HCT116 (cell line): ENCODE results near the gene NXPE3. TPM values are rescaled to one million over a fixed set of nuclear protein-coding genes. Genes with fewer than 3 reads are reported as not detected.

Experiments
- ATAC-seq: fragments of 200-7000 bp; cut with Tn5 transposase; 2 replicates; pipeline ENCODE4 v1.9.1; 2020; ENCODE audit warnings: mild to moderate bottlenecking, moderate library complexity
- BruUV-seq: library from RNA; stranded (reverse); fragments of 400-500 nt; replicated peaks from 2 replicates; lab custom pipeline; 2021; lab: Mats Ljungman, UMichigan
- CTCF ChIA-PET: fragments of 300-600 bp; sonication (Branson Sonifier 250); formaldehyde crosslinking; loops from one replicate; lab custom pipeline; 2021; ENCODE audit warnings: antibody characterized with exemption; lab: Charles Lee
- POLR2A ChIA-PET: fragments of 300-600, 350-600 bp; sonication (Branson Sonifier 250); formaldehyde crosslinking; loops from one replicate; lab custom pipeline; 2021; ENCODE audit warnings: antibody characterized with exemption; lab: Charles Lee
- RAD21 ChIA-PET, 2 experiments: fragments of 300-600 bp; sonication (Branson Sonifier 250); formaldehyde crosslinking; loops; one replicate each; lab custom pipeline; 2023; ENCODE audit warnings: low total read pairs in 2 of 2; ENCODE audit not compliant: uncharacterized antibody in 2 of 2, unreplicated experiment in 2 of 2, low non-redundant PET in 1 of 2; lab: Charles Lee
- DNase-seq: peaks from one replicate; pipeline ENCODE4 v3.0.0-alpha.2; 2010; ENCODE audit warnings: low read depth, low spot score
- H2AFZ ChIP-seq: fragments of 200-600 bp; shearing (Covaris generic), sonication (generic); 2 replicates; pipeline ENCODE4 v1.6.1; 2017; ENCODE audit warnings: low read depth, mixed run types, mixed read lengths, antibody characterized with exemption, low read length; ENCODE audit not compliant: poor library complexity, severe bottlenecking
- H3K27ac ChIP-seq: 2 replicates; pipeline ENCODE4 v1.5.1; 2012; ENCODE audit warnings: low read depth, low read length
- H3K27me3 ChIP-seq: fragments of 200-600 bp; sonication (generic); 2 replicates; pipeline ENCODE4 v1.6.1; 2016; ENCODE audit warnings: mixed run types, low read length, mixed read lengths; ENCODE audit not compliant: insufficient read depth
- H3K36me3 ChIP-seq, 2 experiments: fragments of 200-500 bp in 1 of 2; fragments of 200-600 bp in 1 of 2; sonication (Bioruptor generic) in 1 of 2; sonication (generic) in 1 of 2; 2 replicates each; pipeline versions ENCODE4 v1.5.1 to v1.6.1; 2014 to 2016; ENCODE audit warnings: low read length in 2 of 2, inconsistent platforms in 1 of 2, mixed read lengths in 1 of 2, mixed run types in 1 of 2; ENCODE audit not compliant: insufficient read depth in 2 of 2, control insufficient read depth in 1 of 2
- H3K4me1 ChIP-seq, 2 experiments: fragments of 200-600 bp in 1 of 2; sonication (generic) in 1 of 2; 2 replicates each; pipeline versions ENCODE4 v1.5.1 to v1.6.1; 2012 to 2017; ENCODE audit warnings: low read length in 2 of 2, inconsistent platforms in 1 of 2, mild to moderate bottlenecking in 1 of 2, mixed read lengths in 1 of 2, mixed run types in 1 of 2, moderate library complexity in 1 of 2; ENCODE audit not compliant: insufficient read depth in 2 of 2, control insufficient read depth in 1 of 2
- H3K4me2 ChIP-seq: fragments of 200-600 bp; sonication (generic); 2 replicates; pipeline ENCODE4 v1.6.1; 2017; ENCODE audit warnings: mixed run types, low read length, mixed read lengths
- H3K4me3 ChIP-seq, 2 experiments: fragments of 200-600 bp in 1 of 2; sonication (generic) in 1 of 2; replicated peaks in 1 of 2; 2 replicates each; pipeline ENCODE4 v1.5.1; 2011 to 2016; ENCODE audit warnings: low read length in 2 of 2, control low read depth in 1 of 2, low read depth in 1 of 2, mild to moderate bottlenecking in 1 of 2, mixed read lengths in 1 of 2, mixed run types in 1 of 2
- H3K79me2 ChIP-seq: fragments of 200-600 bp; sonication (generic); 2 replicates; pipeline ENCODE4 v1.6.1; 2017; ENCODE audit warnings: mild to moderate bottlenecking, mixed run types, low read length, moderate library complexity, mixed read lengths; ENCODE audit not compliant: insufficient read depth
- H3K9ac ChIP-seq: fragments of 200-600 bp; sonication (generic); 2 replicates; pipeline ENCODE4 v1.6.1; 2016; ENCODE audit warnings: low read length, mixed read lengths
- H3K9me2 ChIP-seq: fragments of 200-600 bp; sonication (generic), shearing (Covaris generic); 2 replicates; pipeline ENCODE4 v1.6.1; 2017; ENCODE audit warnings: mixed run types, mild to moderate bottlenecking, moderate library complexity; ENCODE audit not compliant: insufficient read depth
- H3K9me3 ChIP-seq, 2 experiments: fragments of 200-500 bp in 1 of 2; fragments of 200-600 bp in 1 of 2; sonication (Bioruptor generic) in 1 of 2; sonication (generic) in 1 of 2; 2 replicates each; pipeline ENCODE4 v1.6.1; 2014 to 2017; ENCODE audit warnings: low read length in 2 of 2, mixed read lengths in 2 of 2, inconsistent platforms in 1 of 2, low read depth in 1 of 2, mild to moderate bottlenecking in 1 of 2, mixed run types in 1 of 2, moderate library complexity in 1 of 2; ENCODE audit not compliant: control insufficient read depth in 1 of 2, insufficient read depth in 1 of 2
- H4K20me1 ChIP-seq: fragments of 200-600 bp; sonication (generic), shearing (Covaris generic); 2 replicates; pipeline ENCODE4 v1.6.1; 2017; ENCODE audit warnings: mixed run types, mild to moderate bottlenecking, moderate library complexity; ENCODE audit not compliant: insufficient read depth
- ATF3 ChIP-seq: IDR thresholded peaks from 2 replicates; pipeline ENCODE4 v1.6.1; 2012
- CBX3 ChIP-seq: IDR thresholded peaks from 2 replicates; pipeline ENCODE4 v1.6.1; 2012; ENCODE audit warnings: low read depth
- CEBPB ChIP-seq: IDR thresholded peaks from 2 replicates; pipeline ENCODE4 v1.6.1; 2012; ENCODE audit warnings: low read depth
- CTCF ChIP-seq, 3 experiments: fragments of 200-600 bp in 1 of 3; sonication (generic) in 1 of 3; IDR thresholded peaks in 2 of 3; conservative IDR thresholded peaks in 1 of 3; 2 replicates each; pipeline ENCODE4 v1.5.1; 2012 to 2017; ENCODE audit warnings: low read depth in 2 of 3, low read length in 2 of 3, antibody characterized with exemption in 1 of 3, borderline replicate concordance in 1 of 3, control low read depth in 1 of 3, mild to moderate bottlenecking in 1 of 3, mixed read lengths in 1 of 3, mixed run types in 1 of 3, moderate library complexity in 1 of 3; ENCODE audit not compliant: insufficient read depth in 1 of 3
- ELF1 ChIP-seq: IDR thresholded peaks from 2 replicates; pipeline ENCODE4 v1.6.1; 2012; ENCODE audit warnings: low read depth, borderline replicate concordance
- EZH2 ChIP-seq: fragments of 200-600 bp; sonication (generic); IDR thresholded peaks from 2 replicates; pipeline ENCODE4 v1.6.1; 2017; ENCODE audit warnings: antibody characterized with exemption, mixed run types
- EZH2phosphoT487 ChIP-seq: fragments of 200-600 bp; IDR thresholded peaks from 2 replicates; pipeline ENCODE4 v1.6.1; 2018; ENCODE audit warnings: antibody characterized with exemption, borderline replicate concordance
- FOSL1 ChIP-seq: IDR thresholded peaks from 2 replicates; pipeline ENCODE4 v1.6.1; 2012; ENCODE audit warnings: low read depth
- JUND ChIP-seq: IDR thresholded peaks from 2 replicates; pipeline ENCODE4 v1.6.1; 2012
- POLR2AphosphoS5 ChIP-seq: IDR thresholded peaks from 2 replicates; pipeline ENCODE4 v1.6.1; 2011; ENCODE audit warnings: mild to moderate bottlenecking, low read depth, low read length, moderate library complexity
- RAD21 ChIP-seq: IDR thresholded peaks from 2 replicates; pipeline ENCODE4 v1.6.1; 2012; ENCODE audit warnings: low read depth, mild to moderate bottlenecking
- REST ChIP-seq: IDR thresholded peaks from 2 replicates; pipeline ENCODE4 v1.6.1; 2012; ENCODE audit warnings: low read depth
- SIN3A ChIP-seq: IDR thresholded peaks from 2 replicates; pipeline ENCODE4 v1.6.1; 2012; ENCODE audit warnings: low read depth
- SRF ChIP-seq: IDR thresholded peaks from 2 replicates; pipeline ENCODE4 v1.6.1; 2012; ENCODE audit warnings: low read depth
- TCF7L2 ChIP-seq: IDR thresholded peaks from 2 replicates; pipeline ENCODE4 v1.7.0; 2011; ENCODE audit warnings: borderline replicate concordance, inconsistent platforms; ENCODE audit not compliant: insufficient read depth, insufficient read length; ENCODE audit errors: extremely low read depth
- YY1 ChIP-seq: IDR thresholded peaks from 2 replicates; pipeline ENCODE4 v1.6.1; 2011; ENCODE audit warnings: low read length, low read depth, moderate library complexity, mild to moderate bottlenecking; ENCODE audit not compliant: insufficient replicate concordance; ENCODE audit errors: extremely low read depth
- ZBTB33 ChIP-seq: IDR thresholded peaks from 2 replicates; pipeline ENCODE4 v1.6.1; 2011; ENCODE audit warnings: mild to moderate bottlenecking, low read length, moderate library complexity; ENCODE audit not compliant: insufficient replicate concordance; ENCODE audit errors: extremely low read depth
- ZFX ChIP-seq: fragments of 450-650 bp; IDR thresholded peaks from 2 replicates; pipeline ENCODE4 v1.6.1; 2017
- intact Hi-C: fragments of 100-400 bp; cut with micrococcal nuclease; formaldehyde crosslinking; loops from 2 replicates; pipeline ENCODE4 v1.10.0; 2022
- total RNA-seq: library from RNA; stranded (reverse); gene quantifications from one replicate; pipeline ENCODE4 v1.2.1, GENCODE V29; 2021; ENCODE audit not compliant: unreplicated experiment

NXPE3 gene
- total RNA-seq, 1 experiment from 2014 or later = 4.3 TPM

GRCh38 chr3:101876142-101876541 is 97.1 kb downstream of the NXPE3 start:
- no TSS peak for BruUV-seq
- Histone ChIP-seq H3K9me2 (no peaks in the 10 kb centered on the region), H3K4me3 (no peak overlapping the region), H3K4me1 (no peaks in the 10 kb centered on the region), H3K27ac (no peak overlapping the region), H3K79me2 (no peaks in the 10 kb centered on the region), H3K9me3 (no peaks in the 10 kb centered on the region), H3K27me3 (no peaks in the 10 kb centered on the region), H4K20me1 (no peaks in the 10 kb centered on the region), H3K9ac (no peak overlapping the region), H3K4me2 (no peak overlapping the region), H2AFZ (no peak overlapping the region), H3K36me3 (no peaks in the 10 kb centered on the region)
- no peak for TF ChIP-seq ATF3
- TF ChIP-seq CBX3 = no peak
- no peak for TF ChIP-seq RAD21
- no peak for TF ChIP-seq TCF7L2
- no peak for TF ChIP-seq EZH2phosphoT487
- no peak for TF ChIP-seq SRF
- no peak for TF ChIP-seq ELF1
- no peak for TF ChIP-seq ZBTB33
- TF ChIP-seq FOSL1 = no peak
- no peak for TF ChIP-seq POLR2AphosphoS5
- no peak for TF ChIP-seq JUND
- TF ChIP-seq ZFX = no peak
- TF ChIP-seq SIN3A = no peak
- TF ChIP-seq REST = no peak
- no peak for TF ChIP-seq CEBPB
- TF ChIP-seq CTCF (IDR thresholded peaks at IDR 0.05 in 2 of 3, conservative IDR thresholded peaks at IDR 0.05 in 1 of 3; ENCODE audit: borderline replicate concordance in 1 of 3, insufficient read depth in 1 of 3, low read depth in 2 of 3, low read length in 2 of 3) = no peak
- TF ChIP-seq EZH2 = no peak
- TF ChIP-seq YY1 = no peak
- ATAC-seq (no peak), DNase-seq (no peak)
- ChIA-PET CTCF (interaction anchor here (1.2 kb wide), 1 partner anchor 9 kb away, joined by 3 read pairs; no protein-coding TSS in a partner anchor), POLR2A (interaction anchor here (0.7 kb wide), 1 partner anchor 1242 kb away, joined by 3 read pairs; no protein-coding TSS in a partner anchor), RAD21 (no interaction called here)
- intact Hi-C loops = no loop called here
